Mucosa of stomach (tissue), 1 donor: ENCODE data around the gene OLIG2.

Experiments
- H3K27me3 ChIP-seq: one replicate; pipeline ENCODE4 v1.7.0; 2013; ENCODE audit warnings: mild to moderate bottlenecking, low read length; ENCODE audit not compliant: control insufficient read depth, insufficient read depth
- H3K36me3 ChIP-seq: one replicate; pipeline ENCODE4 v1.7.0; 2013; ENCODE audit warnings: low read length; ENCODE audit not compliant: control insufficient read depth, insufficient read depth
- H3K4me1 ChIP-seq: one replicate; pipeline ENCODE4 v1.7.0; 2013; ENCODE audit warnings: mild to moderate bottlenecking, low read length; ENCODE audit not compliant: control insufficient read depth, insufficient read depth
- H3K4me3 ChIP-seq: one replicate; pipeline ENCODE4 v1.7.0; 2013; ENCODE audit warnings: low read length
- H3K9ac ChIP-seq: one replicate; pipeline ENCODE4 v1.7.0; 2013; ENCODE audit warnings: mild to moderate bottlenecking, low read length, moderate library complexity
- H3K9me3 ChIP-seq: one replicate; pipeline ENCODE4 v1.7.0; 2013; ENCODE audit warnings: mild to moderate bottlenecking, low read length, moderate library complexity; ENCODE audit not compliant: control insufficient read depth
- donor health status: Pancreatic carcinoma.

The OLIG2 gene

GRCh38 chr21:33040215-33040614 is 14.5 kb downstream of the OLIG2 start:
- Histone ChIP-seq H3K36me3 (no peaks in the 10 kb centered on the region), H3K27me3 (peaks cover 17% of the 10 kb centered on the region), H3K4me3 (no peak overlapping the region), H3K9me3 (no peaks in the 10 kb centered on the region), H3K4me1 (no peaks in the 10 kb centered on the region), H3K9ac (no peak overlapping the region)

GRCh38 chr21:33041981-33042380 is 16.2 kb downstream of the OLIG2 start:
- H3K4me1 ChIP-seq = no peaks in the 10 kb centered on the region
- H3K9me3 ChIP-seq = no peaks in the 10 kb centered on the region
- H3K27me3 ChIP-seq = peaks cover 19% of the 10 kb centered on the region
- H3K9ac ChIP-seq = no peak overlapping the region
- H3K4me3 ChIP-seq = no peak overlapping the region
- H3K36me3 ChIP-seq = no peaks in the 10 kb centered on the region

- Histone ChIP-seq H3K9ac (no peak overlapping the region), H3K4me3 (no peak overlapping the region), H3K9me3 (no peaks in the 10 kb centered on the region), H3K4me1 (no peaks in the 10 kb centered on the region), H3K36me3 (no peaks in the 10 kb centered on the region), H3K27me3 (peaks cover 19% of the 10 kb centered on the region)
Observed at GRCh38 chr21:33042812-33043211, 17.1 kb downstream of the OLIG2 start.

- H3K27me3 ChIP-seq = peaks cover 12% of the 10 kb centered on the region
Observed at GRCh38 chr21:33046455-33046854, 20.7 kb downstream of the OLIG2 start.

DNA sequence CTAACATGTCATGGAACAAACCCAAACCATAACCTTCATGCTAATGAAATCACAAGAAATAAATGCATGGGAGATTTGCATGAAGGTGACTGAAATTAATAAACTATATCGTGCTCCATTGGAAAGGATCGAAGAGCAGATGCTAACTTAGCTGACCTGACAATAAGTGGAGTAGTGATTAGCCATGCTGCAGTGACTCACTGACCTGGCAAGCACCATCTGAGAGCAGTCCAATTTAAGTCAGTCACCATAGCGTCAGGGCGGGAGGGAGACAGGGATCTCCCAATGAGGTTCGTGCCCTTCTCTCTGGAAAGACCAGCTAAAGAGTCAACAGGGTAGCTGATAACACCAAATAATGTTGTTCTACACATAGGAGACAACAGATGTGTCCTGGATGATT is 21.5 kb downstream of the OLIG2 start:
- Histone ChIP-seq H3K27me3 (peaks cover 8% of the 10 kb centered on the region), H3K9me3 (no peaks in the 10 kb centered on the region)

More at GRCh38 chr21:33046455-33046854, 20.7 kb downstream of the OLIG2 start:
- H3K9ac ChIP-seq = no peak overlapping the region
- no peaks in the 10 kb centered on the region for H3K9me3 ChIP-seq
- no peaks in the 10 kb centered on the region for H3K36me3 ChIP-seq
- no peaks in the 10 kb centered on the region for H3K4me1 ChIP-seq
- no peak overlapping the region for H3K4me3 ChIP-seq

DNA sequence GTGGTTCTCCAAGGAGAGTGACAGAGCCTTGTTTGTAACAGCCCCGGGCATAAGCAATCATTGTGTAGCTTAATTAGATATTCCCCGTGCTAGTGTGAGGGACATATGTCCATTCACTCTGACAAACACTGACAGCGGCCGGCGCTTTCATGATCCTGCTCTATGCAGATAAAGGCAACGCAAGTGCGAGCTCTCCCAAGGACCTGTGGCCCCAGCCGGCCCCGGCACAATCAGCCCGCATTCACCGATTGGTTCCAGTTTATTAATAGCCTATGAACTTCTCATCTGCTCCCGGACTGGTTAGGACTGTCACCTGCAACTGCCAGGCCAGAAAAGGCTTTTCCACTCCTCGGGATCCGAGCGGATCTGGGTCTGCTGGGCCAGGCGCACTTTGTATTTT is 26.2 kb downstream of the OLIG2 start:
- no peak overlapping the region for H3K9ac ChIP-seq
- H3K36me3 ChIP-seq = no peaks in the 10 kb centered on the region
- H3K4me3 ChIP-seq = no peak overlapping the region
- H3K27me3 ChIP-seq = no peaks in the 10 kb centered on the region
- no peaks in the 10 kb centered on the region for H3K9me3 ChIP-seq
- no peaks in the 10 kb centered on the region for H3K4me1 ChIP-seq

More for the DNA sequence above, 21.5 kb downstream of the OLIG2 start:
- H3K4me1 ChIP-seq = no peaks in the 10 kb centered on the region
- H3K36me3 ChIP-seq = no peaks in the 10 kb centered on the region
- H3K4me3 ChIP-seq = no peak overlapping the region
- no peak overlapping the region for H3K9ac ChIP-seq

DNA sequence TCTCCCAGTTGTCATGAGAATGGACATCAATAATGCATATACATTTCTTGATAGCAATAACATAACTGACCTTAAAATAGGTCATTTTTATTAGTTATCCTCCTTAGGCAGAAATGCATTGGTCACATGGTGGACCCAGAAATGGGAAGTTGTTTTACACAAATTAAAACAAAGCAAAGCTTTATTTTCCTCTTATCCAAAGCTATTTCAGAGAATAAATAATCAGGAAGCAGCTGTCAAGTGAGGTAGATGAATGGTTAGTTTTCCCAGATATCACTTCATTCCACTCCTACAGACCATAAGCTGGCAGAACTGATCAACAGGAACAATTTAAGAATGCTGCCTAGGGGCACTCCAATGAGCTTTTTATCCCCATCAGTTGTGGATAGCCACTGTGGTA is 28.2 kb downstream of the OLIG2 start:
- Histone ChIP-seq H3K9ac (no peak overlapping the region), H3K36me3 (no peaks in the 10 kb centered on the region), H3K4me1 (no peaks in the 10 kb centered on the region), H3K9me3 (no peaks in the 10 kb centered on the region), H3K4me3 (no peak overlapping the region), H3K27me3 (peaks cover 4% of the 10 kb centered on the region)

DNA sequence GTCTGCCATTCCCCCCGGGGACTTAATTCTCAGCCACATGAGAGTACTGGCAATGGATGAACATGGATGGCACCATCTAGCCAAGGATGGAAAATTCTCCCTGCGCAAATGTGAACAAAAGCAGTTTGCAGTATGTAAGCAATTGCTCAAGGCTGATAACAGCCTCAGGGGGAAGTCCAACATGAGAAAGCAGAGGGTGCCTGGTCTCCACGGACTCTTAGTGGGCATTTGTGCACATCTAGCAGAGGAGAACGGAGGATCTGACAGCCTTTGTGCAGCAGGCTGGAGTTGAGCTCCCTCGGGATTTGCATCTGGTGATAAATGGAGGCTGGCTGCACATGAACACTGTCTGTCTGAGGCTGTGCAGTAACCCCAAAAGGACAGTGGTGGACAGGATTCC is 30.3 kb downstream of the OLIG2 start:
- no peak overlapping the region for H3K4me3 ChIP-seq
- H3K9ac ChIP-seq = no peak overlapping the region
- H3K4me1 ChIP-seq = no peaks in the 10 kb centered on the region
- peaks cover 8% of the 10 kb centered on the region for H3K27me3 ChIP-seq
- no peaks in the 10 kb centered on the region for H3K36me3 ChIP-seq
- H3K9me3 ChIP-seq = no peaks in the 10 kb centered on the region

DNA sequence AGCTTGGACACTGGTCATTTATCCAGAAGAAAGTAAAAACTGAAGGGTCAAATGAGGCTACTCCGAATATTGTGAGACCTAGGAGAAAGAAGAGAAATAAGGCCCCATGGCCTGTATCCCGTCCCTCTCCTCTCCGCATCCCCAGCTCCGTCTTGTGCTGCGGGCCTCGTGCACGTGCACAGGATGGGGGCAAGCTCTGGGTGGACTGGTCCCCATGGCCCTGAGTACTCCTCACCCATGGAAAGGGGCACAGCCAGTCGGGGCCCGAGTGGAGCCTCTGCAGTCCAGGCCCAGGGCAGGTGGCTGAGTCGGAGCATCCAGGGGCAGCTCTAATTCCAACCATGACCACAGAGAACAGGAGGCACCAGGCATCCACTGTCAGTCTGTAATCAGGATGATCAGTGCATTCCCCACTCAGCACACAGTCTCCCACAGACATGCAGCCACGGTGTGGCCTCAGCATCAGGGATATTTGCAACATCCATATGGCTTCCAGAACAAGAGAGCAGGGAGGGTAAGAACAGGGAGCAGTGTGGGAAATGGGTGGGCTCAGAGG is 31.7 kb downstream of the OLIG2 start:
- no peaks in the 10 kb centered on the region for H3K4me1 ChIP-seq
- H3K36me3 ChIP-seq = no peaks in the 10 kb centered on the region
- H3K27me3 ChIP-seq = peaks cover 12% of the 10 kb centered on the region
- no peaks in the 10 kb centered on the region for H3K9me3 ChIP-seq
- H3K9ac ChIP-seq = no peak overlapping the region
- no peak overlapping the region for H3K4me3 ChIP-seq

GRCh38 chr21:33058527-33058926 is 32.8 kb downstream of the OLIG2 start:
- H3K27me3 ChIP-seq = peaks cover 21% of the 10 kb centered on the region
- H3K4me1 ChIP-seq = no peaks in the 10 kb centered on the region
- no peaks in the 10 kb centered on the region for H3K9me3 ChIP-seq
- no peak overlapping the region for H3K9ac ChIP-seq
- no peak overlapping the region for H3K4me3 ChIP-seq
- H3K36me3 ChIP-seq = no peaks in the 10 kb centered on the region

GRCh38 chr21:33058957-33059356 is 33.2 kb downstream of the OLIG2 start:
- H3K9ac ChIP-seq = no peak overlapping the region
- H3K9me3 ChIP-seq = no peaks in the 10 kb centered on the region
- no peaks in the 10 kb centered on the region for H3K4me1 ChIP-seq
- no peaks in the 10 kb centered on the region for H3K36me3 ChIP-seq
- H3K27me3 ChIP-seq = peaks cover 25% of the 10 kb centered on the region
- no peak overlapping the region for H3K4me3 ChIP-seq

DNA sequence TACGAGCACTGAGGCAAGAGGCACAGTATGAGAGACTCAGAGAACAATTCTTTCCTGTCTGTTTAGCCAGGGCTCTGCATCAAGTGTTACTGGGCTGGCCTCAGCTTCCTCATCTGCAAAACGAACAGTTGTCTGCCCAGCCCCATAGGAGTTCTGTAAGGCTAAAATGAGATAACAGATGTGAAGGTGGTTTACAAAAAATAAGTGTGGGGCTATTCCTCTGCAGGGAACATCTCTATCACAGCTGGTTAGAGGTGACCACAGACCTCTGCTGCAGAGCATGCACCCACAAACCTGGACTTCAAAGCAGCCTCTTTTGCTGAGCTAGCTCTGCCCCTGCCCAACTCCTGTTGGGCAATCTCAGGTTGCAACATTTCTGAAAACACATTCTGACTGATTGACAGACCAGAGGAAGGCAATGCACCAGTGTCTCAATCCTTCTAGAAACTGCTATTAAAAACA is 33.7 kb downstream of the OLIG2 start:
- Histone ChIP-seq H3K4me3 (no peak overlapping the region), H3K27me3 (peaks cover 30% of the 10 kb centered on the region), H3K36me3 (no peaks in the 10 kb centered on the region), H3K4me1 (no peaks in the 10 kb centered on the region), H3K9me3 (no peaks in the 10 kb centered on the region), H3K9ac (no peak overlapping the region)

GRCh38 chr21:33061233-33061632 is 35.5 kb downstream of the OLIG2 start:
- Histone ChIP-seq H3K36me3 (no peaks in the 10 kb centered on the region), H3K4me1 (no peaks in the 10 kb centered on the region), H3K9ac (no peak overlapping the region), H3K27me3 (peaks cover 41% of the 10 kb centered on the region), H3K4me3 (no peak overlapping the region), H3K9me3 (no peaks in the 10 kb centered on the region)
